H1 (cell line): ENCODE data around the gene ACOX1. TPM values are rescaled to one million over a fixed set of nuclear protein-coding genes. Genes with fewer than 3 reads are reported as not detected.

Experiments used
- CTCF ChIA-PET: fragments of 300-600 bp; sonication (Branson Sonifier 250); formaldehyde crosslinking; loops from one replicate; lab custom pipeline; 2021; ENCODE audit not compliant: partially characterized antibody; lab: Charles Lee
- POLR2A ChIA-PET: fragments of 300-600 bp; sonication (Branson Sonifier 250); formaldehyde crosslinking; loops from one replicate; lab custom pipeline; 2021; ENCODE audit warnings: inconsistent platforms; ENCODE audit not compliant: partially characterized antibody; lab: Charles Lee
- DNase-seq, 2 experiments: peaks; one replicate each; pipeline versions ENCODE4 v3.0.0 to v3.0.0-alpha.2; 2010 to 2022; ENCODE audit warnings: low spot score in 2 of 2, low read depth in 1 of 2, mixed read lengths in 1 of 2
- FAIRE-seq: peaks from 2 replicates; lab custom pipeline; 2011; peaks lifted over from hg19 to GRCh38; lab: Jason Lieb, UNC
- H2AFZ ChIP-seq: 2 replicates; pipeline ENCODE4 v1.8.1; 2012; ENCODE audit warnings: low read length, inconsistent platforms
- H2AK5ac ChIP-seq: 2 replicates; pipeline ENCODE4 v1.6.1; 2013; ENCODE audit warnings: low read depth, low read length
- H2BK120ac ChIP-seq: replicated peaks from 2 replicates; pipeline ENCODE3; 2013; ENCODE audit warnings: low read depth, low read length, inconsistent platforms
- H2BK12ac ChIP-seq: 2 replicates; pipeline ENCODE4 v1.6.1; 2013; ENCODE audit warnings: low read depth, low read length
- H2BK15ac ChIP-seq: 2 replicates; pipeline ENCODE4 v1.6.1; 2013; ENCODE audit warnings: low read length
- H2BK20ac ChIP-seq: 2 replicates; pipeline ENCODE4 v1.6.1; 2013; ENCODE audit warnings: low read length
- H2BK5ac ChIP-seq: 2 replicates; pipeline ENCODE4 v1.6.1; 2013; ENCODE audit warnings: low read depth, low read length
- H3K14ac ChIP-seq: 2 replicates; pipeline ENCODE4 v1.6.1; 2013; ENCODE audit warnings: inconsistent platforms; ENCODE audit not compliant: insufficient read length
- H3K18ac ChIP-seq: 2 replicates; pipeline ENCODE4 v1.6.1; 2013; ENCODE audit warnings: low read length; ENCODE audit errors: extremely low read depth
- H3K23ac ChIP-seq: 2 replicates; pipeline ENCODE4 v1.6.1; 2013; ENCODE audit warnings: inconsistent platforms; ENCODE audit not compliant: insufficient read length
- H3K23me2 ChIP-seq: 2 replicates; pipeline ENCODE4 v1.6.1; 2013; ENCODE audit warnings: low read depth, low read length
- H3K27ac ChIP-seq: 2 replicates; pipeline ENCODE4 v1.6.1; 2011; ENCODE audit warnings: low read depth, low read length, inconsistent platforms
- H3K27me3 ChIP-seq, 4 experiments: replicated peaks in 1 of 4; 1 replicate in 1 of 4; 2 replicates in 3 of 4; pipeline versions ENCODE4 v1.6.1 to v1.8.1; 2011 to 2013; ENCODE audit warnings: low read length in 3 of 4, mild to moderate bottlenecking in 3 of 4, inconsistent platforms in 2 of 4, mixed read lengths in 2 of 4, moderate library complexity in 1 of 4; ENCODE audit not compliant: control insufficient read depth in 3 of 4, insufficient read depth in 3 of 4; ENCODE audit errors: extremely low read depth in 1 of 4
- H3K36me3 ChIP-seq, 4 experiments: 2 replicates each; pipeline versions ENCODE4 v1.6.1 to v1.8.1; 2011 to 2013; ENCODE audit warnings: mild to moderate bottlenecking in 4 of 4, low read length in 3 of 4, moderate library complexity in 2 of 4, control low read depth in 1 of 4, inconsistent platforms in 1 of 4; ENCODE audit not compliant: insufficient read depth in 4 of 4, control insufficient read depth in 2 of 4
- H3K4ac ChIP-seq: replicated peaks from 2 replicates; pipeline ENCODE3; 2013; ENCODE audit warnings: low read length, low read depth, mixed read lengths, inconsistent platforms; ENCODE audit not compliant: insufficient read length
- H3K4me1 ChIP-seq, 4 experiments: replicated peaks in 1 of 4; 1 replicate in 1 of 4; 2 replicates in 3 of 4; pipeline versions ENCODE4 v1.6.1 to v1.8.1; 2011 to 2013; ENCODE audit warnings: low read length in 3 of 4, inconsistent platforms in 2 of 4, mixed read lengths in 1 of 4; ENCODE audit not compliant: insufficient read depth in 4 of 4, control insufficient read depth in 3 of 4
- H3K4me2 ChIP-seq, 2 experiments: 2 replicates each; pipeline versions ENCODE4 v1.6.1 to v1.8.1; 2011 to 2013; ENCODE audit warnings: low read depth in 2 of 2, low read length in 2 of 2, control low read depth in 1 of 2, inconsistent platforms in 1 of 2, mild to moderate bottlenecking in 1 of 2; ENCODE audit not compliant: insufficient read depth in 1 of 2
- H3K4me3 ChIP-seq, 4 experiments: fragments of 200-600, 300-600 bp in 1 of 4; sonication (generic), shearing (Covaris generic), sonication (Bioruptor Twin) in 1 of 4; 2 replicates each; pipeline versions ENCODE4 v1.5.1 to v1.8.1; 2011 to 2016; ENCODE audit warnings: low read length in 4 of 4, low read depth in 3 of 4, control low read depth in 2 of 4, inconsistent platforms in 2 of 4, mild to moderate bottlenecking in 2 of 4, mixed read lengths in 1 of 4, moderate library complexity in 1 of 4; ENCODE audit not compliant: insufficient read depth in 2 of 4; ENCODE audit errors: extremely low read depth in 1 of 4
- H3K56ac ChIP-seq: replicated peaks from 2 replicates; pipeline ENCODE3; 2013; ENCODE audit warnings: low read depth, mild to moderate bottlenecking, mixed read lengths, low read length, inconsistent platforms; ENCODE audit not compliant: insufficient read length
- H3K79me1 ChIP-seq: 2 replicates; pipeline ENCODE4 v1.6.1; 2013; ENCODE audit warnings: low read depth, low read length, control low read depth
- H3K79me2 ChIP-seq, 2 experiments: 2 replicates each; pipeline versions ENCODE4 v1.6.1 to v1.8.1; 2012 to 2013; ENCODE audit warnings: low read length in 2 of 2, mild to moderate bottlenecking in 2 of 2, inconsistent platforms in 1 of 2; ENCODE audit not compliant: insufficient read depth in 2 of 2, control insufficient read depth in 1 of 2
- H3K9ac ChIP-seq, 4 experiments: replicated peaks in 1 of 4; 1 replicate in 1 of 4; 2 replicates in 3 of 4; pipeline versions ENCODE4 v1.6.1 to v1.8.1; 2011 to 2013; ENCODE audit warnings: low read depth in 3 of 4, low read length in 3 of 4, control low read depth in 2 of 4, mild to moderate bottlenecking in 2 of 4, moderate library complexity in 2 of 4, inconsistent platforms in 1 of 4; ENCODE audit errors: extremely low read depth in 1 of 4
- H3K9me3 ChIP-seq, 2 experiments: 2 replicates each; pipeline versions ENCODE4 v1.6.1 to v1.8.1; 2012 to 2013; ENCODE audit warnings: mild to moderate bottlenecking in 2 of 2, moderate library complexity in 2 of 2, control low read depth in 1 of 2, inconsistent platforms in 1 of 2, low read depth in 1 of 2, low read length in 1 of 2, mixed read lengths in 1 of 2; ENCODE audit not compliant: insufficient read depth in 2 of 2
- H4K20me1 ChIP-seq, 2 experiments: replicated peaks in 1 of 2; 2 replicates each; pipeline versions ENCODE3 to v1.8.1; 2011 to 2013; ENCODE audit warnings: inconsistent platforms in 2 of 2, low read length in 2 of 2, mild to moderate bottlenecking in 1 of 2; ENCODE audit not compliant: insufficient read depth in 2 of 2, control insufficient read depth in 1 of 2
- H4K5ac ChIP-seq: 2 replicates; pipeline ENCODE4 v1.6.1; 2013; ENCODE audit warnings: low read length, low read depth, mixed read lengths, inconsistent platforms; ENCODE audit not compliant: insufficient read length
- H4K8ac ChIP-seq: 2 replicates; pipeline ENCODE4 v1.8.0; 2013; ENCODE audit warnings: mild to moderate bottlenecking, moderate library complexity, low read length, inconsistent platforms; ENCODE audit not compliant: insufficient read depth; ENCODE audit errors: extremely low read depth
- H4K91ac ChIP-seq: replicated peaks from 2 replicates; pipeline ENCODE3; 2013; ENCODE audit warnings: low read length, mixed read lengths, inconsistent platforms; ENCODE audit not compliant: insufficient read length
- SP4 ChIP-seq: IDR thresholded peaks from 2 replicates; pipeline ENCODE4 v1.6.1; 2012; ENCODE audit warnings: low read length, inconsistent platforms
- TBP ChIP-seq: IDR thresholded peaks from 2 replicates; pipeline ENCODE4 v1.6.1; 2011; ENCODE audit warnings: low read depth, low read length, improper control_type of control experiment
- WGBS, 2 experiments: shearing (Covaris generic) in 1 of 2; methylation state at CpG; one replicate each; pipeline versions ENCODE4 v1.1.6 to v1.1.7; 2013 to 2015; ENCODE audit warnings: low lambda C conversion rate in 2 of 2, mixed read lengths in 2 of 2, inconsistent platforms in 1 of 2, low coverage in 1 of 2, missing lambda C conversion rate in 1 of 2; ENCODE audit not compliant: insufficient replicate concordance in 2 of 2, insufficient coverage in 1 of 2, insufficient read length in 1 of 2; ENCODE audit errors: extremely low coverage in 1 of 2, missing lambda C conversion rate in 1 of 2; 5-methylcytosine and 5-hydroxymethylcytosine counted together
- polyA plus RNA-seq, 7 experiments: library from polyadenylated mRNA; depleted of rRNA in 3 of 7; stranded (reverse) in 5 of 7; unstranded in 2 of 7; fragments of >200 nt in 5 of 7; fragments of 200-250 nt in 2 of 7; gene quantifications; 1 replicate in 5 of 7; 2 replicates in 1 of 7; 4 replicates in 1 of 7; pipeline versions ENCODE4 v1.2.1 to v1.2.3, GENCODE V29; 2011 to 2013; ENCODE audit warnings: missing spikeins in 2 of 7, mixed read lengths in 2 of 7
- total RNA-seq: library from RNA; stranded (reverse); fragmentation: NEBNext Ultra II Directional; extraction: Animal tissue kit (Norgen Biotek cat#: 25700); gene quantifications from 2 replicates; pipeline ENCODE4 v1.2.1, GENCODE V29; 2021

The ACOX1 gene
- total and polyA plus RNA-seq, 2 of the 8 experiments (the other 6 are each of a cell fraction or from before 2014, with no cell fraction given), result 10.5 to 30.4 TPM

- Histone ChIP-seq H3K27ac (no peak overlapping the region), H3K4me2 (no peak overlapping the region), H2BK20ac (no peak overlapping the region), H3K4ac (no peak overlapping the region), H3K9ac (no peak overlapping the region), H4K91ac (no peak overlapping the region), H3K4me3 (no peak overlapping the region), H3K23ac (no peak overlapping the region), H2BK12ac (no peak overlapping the region), H4K20me1 (peaks cover 2 to 5% of the 10 kb centered on the region in 2 experiments), H3K14ac (no peak overlapping the region), H3K79me1 (no peaks in the 10 kb centered on the region; the same call in 1 of the 2 replicates), H3K23me2 (peaks cover 3% of the 10 kb centered on the region; the same call in 1 of the 2 replicates), H2BK120ac (no peak overlapping the region), H4K5ac (no peak overlapping the region), H3K4me1 (peaks cover 0 to 5% (median 3%) of the 10 kb centered on the region in 4 experiments; a peak in 5 of 7 replicates), H3K27me3 (no peaks in the 10 kb centered on the region), H3K36me3 (peaks cover 5 to 35% (median 23%) of the 10 kb centered on the region in 4 experiments; a peak in 7 of 8 replicates), H3K79me2 (peaks cover 0 to 14% of the 10 kb centered on the region in 2 experiments; a peak in 2 of 4 replicates), H3K9me3 (no peaks in the 10 kb centered on the region), H2BK5ac (no peak overlapping the region), H3K18ac (no peak overlapping the region), H2BK15ac (no peak overlapping the region), H4K8ac (0 out of 2 replicates have a peak overlapping the region, but pooled peaks have one; percentile 4), H2AFZ (no peak overlapping the region), H2AK5ac (no peak overlapping the region), H3K56ac (no peak overlapping the region)
- ChIA-PET POLR2A (interaction anchor here (0.6 to 4.6 kb wide), 7 partner anchors 7 to 109 kb away, joined by 3 to 31 read pairs (median 4); partner anchors contain the start of genes FBF1, TRIM47 and TRIM65), CTCF (interaction anchor here (0.7 to 51.3 kb wide), 10 partner anchors 8 to 402 kb away, joined by 3 to 885 read pairs (median 4); partner anchors contain the start of genes CDK3 and TRIM47)
- TF ChIP-seq SP4, result no peak
- no peak for TF ChIP-seq TBP
- DNase-seq (no peak), FAIRE-seq (no peak)
- 92% methylated on average over 6 of the region's 6 CpGs; no CpG with 5 or more reads in 1 of the 2 experiments for WGBS, 2 experiments
These were observed 76.6 kb downstream of the ACOX1 start for GRCh38 chr17:75902406-75902805.
